Activated CD8-positive, alpha-beta T cell treated with anti-CD3 and anti-CD28 coated beads for 36 hours (primary cell): ENCODE data around the gene ZNF526. TPM values are rescaled to one million over a fixed set of nuclear protein-coding genes. Genes with fewer than 3 reads are reported as not detected.

Source experiments
- ATAC-seq: fragments of 200-7000 bp; cut with Tn5 transposase; one replicate; pipeline ENCODE4 v1.10.0; 2021; ENCODE audit warnings: mild to moderate bottlenecking, moderate library complexity
- CTCF ChIA-PET: fragments of 350-600 bp; sonication (Branson Sonifier 250); formaldehyde crosslinking; loops from one replicate; lab custom pipeline; 2021; ENCODE audit warnings: antibody characterized with exemption; lab: Charles Lee
- POLR2A ChIA-PET: fragments of 350-600 bp; sonication (Branson Sonifier 250); formaldehyde crosslinking; loops from one replicate; lab custom pipeline; 2021; ENCODE audit warnings: antibody characterized with exemption; lab: Charles Lee
- DNase-seq: peaks from one replicate; pipeline ENCODE4 v3.0.0-alpha.2; 2020
- H3K27ac Mint-ChIP-seq: one replicate; pipeline ENCODE4 v1.8.0; 2021; ENCODE audit warnings: mild to moderate bottlenecking, mixed read lengths
- H3K27me3 Mint-ChIP-seq: one replicate; pipeline ENCODE4 v1.8.0; 2021; ENCODE audit warnings: mixed read lengths
- H3K36me3 Mint-ChIP-seq: one replicate; pipeline ENCODE4 v1.8.0; 2021; ENCODE audit warnings: low read depth, mixed read lengths
- H3K4me1 Mint-ChIP-seq: one replicate; pipeline ENCODE4 v1.8.0; 2021; ENCODE audit warnings: low read depth, mixed read lengths
- H3K4me3 Mint-ChIP-seq: one replicate; pipeline ENCODE4 v1.8.0; 2021; ENCODE audit warnings: mild to moderate bottlenecking, moderate library complexity, mixed read lengths
- H3K9me3 Mint-ChIP-seq: one replicate; pipeline ENCODE4 v1.8.0; 2021; ENCODE audit warnings: mixed read lengths
- CTCF ChIP-seq: fragments of 200-600 bp; IDR thresholded peaks from one replicate; pipeline ENCODE4 v1.8.0; 2022; ENCODE audit warnings: antibody characterized with exemption, mild to moderate bottlenecking
- intact Hi-C: fragments of 100-400 bp; cut with micrococcal nuclease; formaldehyde crosslinking; loops from one replicate; pipeline ENCODE4 v1.10.0; 2022
- total RNA-seq, 2 experiments: library from RNA; stranded (reverse); gene quantifications; one replicate each; pipeline ENCODE4 v1.2.3, GENCODE V29; 2021

ZNF526 gene
- total RNA-seq, 2 experiments from 2014 or later, result 12.0 to 12.3 TPM

GRCh38 chr19:42272989-42273406, 52.9 kb downstream of the ZNF526 start:
- Mint-ChIP-seq H3K27ac (no peak overlapping the region), H3K36me3 (peaks cover 13% of the 10 kb centered on the region)

GRCh38 chr19:42273407-42274064, 53.4 kb downstream of the ZNF526 start:
- ChIA-PET POLR2A (interaction anchor here (1.1 to 4.3 kb wide), 3 partner anchors 9 to 29 kb away, joined by 3 to 31 read pairs (median 3); partner anchors contain the start of genes ERF and PAFAH1B3), CTCF (interaction anchor here (1.2 kb wide), 1 partner anchor 33 kb away, joined by 3 read pairs; no protein-coding TSS in a partner anchor)
- H3K27me3 Mint-ChIP-seq, result no peaks in the 10 kb centered on the region
- intact Hi-C loops, result no loop called here
- DNase-seq (no peak), ATAC-seq (no peak)
- H3K4me1 Mint-ChIP-seq, result peaks cover 49% of the 10 kb centered on the region
- no peak overlapping the region for H3K4me3 Mint-ChIP-seq
- H3K9me3 Mint-ChIP-seq, result no peaks in the 10 kb centered on the region
- no peak for TF ChIP-seq CTCF
- no peak overlapping the region for H3K27ac Mint-ChIP-seq
- peaks cover 13% of the 10 kb centered on the region for H3K36me3 Mint-ChIP-seq

More at GRCh38 chr19:42272989-42273406, 52.9 kb downstream of the ZNF526 start:
- ChIA-PET CTCF (no interaction called here), POLR2A (interaction anchor here (4.3 kb wide), 1 partner anchor 9 kb away, joined by 31 read pairs; no protein-coding TSS in a partner anchor)
- Mint-ChIP-seq H3K4me1 (peaks cover 44% of the 10 kb centered on the region), H3K27me3 (no peaks in the 10 kb centered on the region), H3K9me3 (no peaks in the 10 kb centered on the region), H3K4me3 (no peak overlapping the region)
- DNase-seq (no peak), ATAC-seq (no peak)
- TF ChIP-seq CTCF, result no peak
- intact Hi-C loops, result no loop called here

- no peaks in the 10 kb centered on the region for H3K27me3 Mint-ChIP-seq
- intact Hi-C loops, result no loop called here
- H3K4me1 Mint-ChIP-seq, result peaks cover 55% of the 10 kb centered on the region
- H3K4me3 Mint-ChIP-seq, result no peak overlapping the region
- ChIA-PET POLR2A (interaction anchor here (1.0 to 1.4 kb wide), 4 partner anchors 19 to 33 kb away, joined by 3 to 4 read pairs (median 3); partner anchors contain the start of genes ERF and PAFAH1B3), CTCF (interaction anchor here (0.6 to 1.7 kb wide), 4 partner anchors 18 to 74 kb away, joined by 3 to 4 read pairs (median 4); partner anchors contain the start of gene GSK3A)
- no peak overlapping the region for H3K27ac Mint-ChIP-seq
- peaks cover 15% of the 10 kb centered on the region for H3K36me3 Mint-ChIP-seq
- ATAC-seq (no peak), DNase-seq (no peak)
- TF ChIP-seq CTCF, result no peak
- no peaks in the 10 kb centered on the region for H3K9me3 Mint-ChIP-seq
Measured at GRCh38 chr19:42274065-42274682, 54.1 kb downstream of the ZNF526 start.

GRCh38 chr19:42275103-42275502, 55.0 kb downstream of the ZNF526 start:
- H3K4me3 Mint-ChIP-seq, result no peak overlapping the region

More at GRCh38 chr19:42275103-42275502, 55.0 kb downstream of the ZNF526 start:
- Mint-ChIP-seq H3K36me3 (peaks cover 16% of the 10 kb centered on the region), H3K27me3 (no peaks in the 10 kb centered on the region), H3K9me3 (no peaks in the 10 kb centered on the region), H3K27ac (no peak overlapping the region), H3K4me1 (peaks cover 55% of the 10 kb centered on the region)
- no peak for TF ChIP-seq CTCF
- POLR2A ChIA-PET, result interaction anchor here (1.0 to 1.4 kb wide), 3 partner anchors 28 to 34 kb away, joined by 3 to 4 read pairs (median 3); no protein-coding TSS in a partner anchor
- DNase-seq (no peak), ATAC-seq (no peak)
- intact Hi-C loops, result no loop called here
- CTCF ChIA-PET, result interaction anchor here (1.3 to 1.7 kb wide), 2 partner anchors 19 to 32 kb away, joined by 4 read pairs; partner anchors contain the start of gene GSK3A
